ENCODE measurements around the gene MLH3.

DNA sequence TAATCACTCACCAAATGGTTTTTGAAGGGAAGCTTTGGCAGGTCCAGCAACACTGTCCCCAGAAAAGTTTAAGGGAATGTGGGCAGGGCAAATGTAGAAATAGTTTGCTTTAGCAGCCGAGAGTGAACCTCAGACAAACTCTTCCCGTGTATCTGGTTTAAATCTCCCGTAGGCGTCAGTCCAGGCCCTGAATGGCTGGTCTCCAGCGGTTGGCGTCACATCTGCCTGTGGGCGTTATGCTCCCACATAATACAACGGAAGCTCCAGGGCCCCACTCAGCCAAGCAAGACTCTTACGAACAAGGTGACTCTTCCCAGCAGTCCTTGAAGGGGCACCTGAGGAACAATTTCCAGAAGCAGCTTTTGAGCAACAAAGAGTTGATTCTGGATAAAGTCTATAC, 19.1 kb upstream of the MLH3 start:
- TF ChIP-seq CTCF (IDR thresholded peaks at IDR 0.05) (no peak), EZH2phosphoT487 (IDR thresholded peaks at IDR 0.05) (no peak), EZH2 (IDR thresholded peaks at IDR 0.05) (no peak)

Data from neural progenitor cell (in vitro differentiated cells).